H9 (cell line): ENCODE measurements around the gene ASTN2. TPM values are rescaled to one million over a fixed set of nuclear protein-coding genes. Genes with fewer than 3 reads are reported as not detected.

Experiments
- DNase-seq: peaks from one replicate; pipeline ENCODE4 v3.0.0-alpha.2; 2017
- H2AFZ ChIP-seq: one replicate; pipeline ENCODE4 v1.6.1; 2013; ENCODE audit warnings: mild to moderate bottlenecking, low read length, control low read depth, moderate library complexity
- H2AK5ac ChIP-seq: 2 replicates; pipeline ENCODE4 v1.6.1; 2013; ENCODE audit warnings: low read length, control low read depth, mixed read lengths; ENCODE audit not compliant: insufficient read length
- H2BK120ac ChIP-seq: one replicate; pipeline ENCODE4 v1.6.1; 2013; ENCODE audit warnings: low read depth, mild to moderate bottlenecking, low read length, control low read depth, inconsistent platforms; ENCODE audit not compliant: poor library complexity, severe bottlenecking
- H2BK12ac ChIP-seq: 2 replicates; pipeline ENCODE4 v1.6.1; 2013; ENCODE audit warnings: low read length, control low read depth, mixed read lengths, low read depth; ENCODE audit not compliant: insufficient read length
- H2BK15ac ChIP-seq: 2 replicates; pipeline ENCODE4 v1.6.1; 2013; ENCODE audit warnings: low read depth, low read length, control low read depth
- H2BK20ac ChIP-seq: one replicate; pipeline ENCODE4 v1.6.1; 2013; ENCODE audit warnings: low read depth, mild to moderate bottlenecking, low read length, control low read depth, inconsistent platforms; ENCODE audit not compliant: poor library complexity, severe bottlenecking
- H2BK5ac ChIP-seq: 2 replicates; pipeline ENCODE4 v1.6.1; 2013; ENCODE audit warnings: low read length, control low read depth, mixed read lengths; ENCODE audit not compliant: insufficient read length
- H3K14ac ChIP-seq: 2 replicates; pipeline ENCODE4 v1.6.1; 2013; ENCODE audit warnings: low read length, control low read depth; ENCODE audit not compliant: insufficient read depth
- H3K18ac ChIP-seq: 2 replicates; pipeline ENCODE4 v1.6.1; 2013; ENCODE audit warnings: low read depth, mild to moderate bottlenecking, mixed read lengths, low read length, control low read depth; ENCODE audit not compliant: insufficient read length
- H3K23ac ChIP-seq: 2 replicates; pipeline ENCODE4 v1.6.1; 2013; ENCODE audit warnings: low read length, control low read depth, mixed read lengths, low read depth; ENCODE audit not compliant: insufficient read length
- H3K23me2 ChIP-seq: 2 replicates; pipeline ENCODE4 v1.6.1; 2013; ENCODE audit warnings: low read depth, mild to moderate bottlenecking, mixed read lengths, low read length, control low read depth; ENCODE audit not compliant: insufficient read length, poor library complexity, severe bottlenecking
- H3K27ac ChIP-seq: 2 replicates; pipeline ENCODE4 v1.5.1; 2013; ENCODE audit warnings: low read length, control low read depth, mixed read lengths, low read depth; ENCODE audit not compliant: insufficient read length
- H3K27me3 ChIP-seq: 2 replicates; pipeline ENCODE4 v1.6.1; 2013; ENCODE audit warnings: low read length, control low read depth, inconsistent platforms; ENCODE audit not compliant: insufficient read depth
- H3K4ac ChIP-seq: 2 replicates; pipeline ENCODE4 v1.6.1; 2013; ENCODE audit warnings: low read depth, mild to moderate bottlenecking, control low read depth, inconsistent platforms, low read length, moderate library complexity
- H3K4me1 ChIP-seq: 2 replicates; pipeline ENCODE4 v1.6.1; 2013; ENCODE audit warnings: low read length, control low read depth, inconsistent platforms; ENCODE audit not compliant: insufficient read depth
- H3K4me2 ChIP-seq: 2 replicates; pipeline ENCODE4 v1.6.1; 2013; ENCODE audit warnings: low read length, control low read depth, mixed read lengths; ENCODE audit not compliant: insufficient read length, insufficient read depth
- H3K56ac ChIP-seq: 2 replicates; pipeline ENCODE4 v1.6.1; 2013; ENCODE audit warnings: low read depth, mild to moderate bottlenecking, mixed read lengths, low read length, control low read depth; ENCODE audit not compliant: insufficient read length
- H3K79me1 ChIP-seq: 2 replicates; pipeline ENCODE4 v1.6.1; 2013; ENCODE audit warnings: low read depth, mild to moderate bottlenecking, moderate library complexity, low read length, control low read depth, inconsistent platforms; ENCODE audit not compliant: insufficient read depth, poor library complexity, severe bottlenecking
- H3K79me2 ChIP-seq: 2 replicates; pipeline ENCODE4 v1.6.1; 2013; ENCODE audit warnings: low read length, control low read depth, inconsistent platforms; ENCODE audit not compliant: insufficient read depth
- H3K9ac ChIP-seq: 2 replicates; pipeline ENCODE4 v1.6.1; 2013; ENCODE audit warnings: low read length, control low read depth, mixed read lengths; ENCODE audit not compliant: insufficient read length; ENCODE audit errors: extremely low read depth
- H3K9me3 ChIP-seq: one replicate; pipeline ENCODE4 v1.6.1; 2013; ENCODE audit warnings: low read depth, low read length, inconsistent platforms; ENCODE audit not compliant: control insufficient read depth
- H3T11ph ChIP-seq: one replicate; pipeline ENCODE4 v1.6.1; 2013; ENCODE audit warnings: mild to moderate bottlenecking, low read length, control low read depth, inconsistent platforms
- H4K20me1 ChIP-seq: one replicate; pipeline ENCODE4 v1.6.1; 2013; ENCODE audit not compliant: control insufficient read depth, insufficient read length, insufficient read depth
- H4K5ac ChIP-seq: 2 replicates; pipeline ENCODE4 v1.6.1; 2013; ENCODE audit warnings: low read depth, mild to moderate bottlenecking, mixed read lengths, low read length, control low read depth; ENCODE audit not compliant: insufficient read length
- H4K8ac ChIP-seq: replicated peaks from 2 replicates; pipeline ENCODE4 v1.6.1; 2013; ENCODE audit warnings: low read length, control low read depth, mixed read lengths, low read depth; ENCODE audit not compliant: insufficient read length
- H4K91ac ChIP-seq: 2 replicates; pipeline ENCODE4 v1.6.1; 2013; ENCODE audit warnings: low read depth, mild to moderate bottlenecking, moderate library complexity, mixed read lengths, low read length, control low read depth; ENCODE audit not compliant: insufficient read length
- H3K27ac Mint-ChIP-seq, 3 experiments: 2 replicates in 2 of 3; 3 replicates in 1 of 3; pipeline ENCODE4 v1.8.0; 2020 to 2021; ENCODE audit warnings: mixed read lengths in 3 of 3, mild to moderate bottlenecking in 1 of 3, moderate library complexity in 1 of 3
- H3K27me3 Mint-ChIP-seq: 2 replicates; pipeline ENCODE4 v1.8.0; 2021; ENCODE audit warnings: low read depth, mild to moderate bottlenecking, moderate library complexity, mixed read lengths
- H3K36me3 Mint-ChIP-seq, 3 experiments: 2 replicates in 2 of 3; 3 replicates in 1 of 3; pipeline ENCODE4 v1.8.0; 2020 to 2021; ENCODE audit warnings: low read depth in 3 of 3, mixed read lengths in 3 of 3; ENCODE audit not compliant: insufficient read depth in 1 of 3
- H3K4me1 Mint-ChIP-seq, 2 experiments: 2 replicates each; pipeline ENCODE4 v1.8.0; 2020; ENCODE audit warnings: mixed read lengths in 2 of 2
- H3K4me3 Mint-ChIP-seq, 2 experiments: 2 replicates in 1 of 2; 3 replicates in 1 of 2; pipeline ENCODE4 v1.8.0; 2020 to 2021; ENCODE audit warnings: mild to moderate bottlenecking in 2 of 2, mixed read lengths in 2 of 2, moderate library complexity in 1 of 2
- H3K9me3 Mint-ChIP-seq, 2 experiments: 2 replicates in 1 of 2; 3 replicates in 1 of 2; pipeline ENCODE4 v1.8.0; 2020; ENCODE audit warnings: mild to moderate bottlenecking in 2 of 2, mixed read lengths in 2 of 2, moderate library complexity in 1 of 2
- CTCF ChIP-seq: fragments of 200-600 bp; sonication (generic); conservative IDR thresholded peaks from 3 replicates; pipeline ENCODE4 v1.8.0; 2021; ENCODE audit warnings: antibody characterized with exemption, mild to moderate bottlenecking
- WGBS: extraction: QIAGEN DNeasy Blood & Tissue Kit; methylation state at CpG from one replicate; pipeline ENCODE4 v1.1.7; 2013; ENCODE audit warnings: missing lambda C conversion rate, low lambda C conversion rate, mixed read lengths; ENCODE audit not compliant: insufficient read length; ENCODE audit errors: extremely low coverage; 5-methylcytosine and 5-hydroxymethylcytosine counted together
- total RNA-seq: library from RNA; stranded (reverse); gene quantifications from 2 replicates; pipeline ENCODE4 v1.2.1, GENCODE V29; 2021

ASTN2 gene
- total RNA-seq, 1 experiment from 2014 or later = 9.7 TPM

- no peak overlapping the region for H3K4me2 ChIP-seq
Observed at GRCh38 chr9:117156771-117157535, 257.9 kb downstream of the ASTN2 start.

More at GRCh38 chr9:117156771-117157535, 257.9 kb downstream of the ASTN2 start:
- no peak overlapping the region for H3K27ac ChIP-seq
- Mint-ChIP-seq H3K36me3 (no peaks in the 10 kb centered on the region), H3K27me3 (no peaks in the 10 kb centered on the region), H3K4me1 (no peaks in the 10 kb centered on the region), H3K27ac (no peak overlapping the region), H3K4me3 (no peak overlapping the region), H3K9me3 (no peaks in the 10 kb centered on the region)
- H2AK5ac ChIP-seq = no peak overlapping the region
- H2BK12ac ChIP-seq = no peak overlapping the region
- TF ChIP-seq CTCF = no peak
- no peak overlapping the region for H4K5ac ChIP-seq
- H3K56ac ChIP-seq = no peak overlapping the region
- no peak overlapping the region for H2BK20ac ChIP-seq
- no peaks in the 10 kb centered on the region for H3K27me3 ChIP-seq
- H4K8ac ChIP-seq = no peak overlapping the region
- no peak overlapping the region for H4K91ac ChIP-seq
- no peak overlapping the region for H2BK120ac ChIP-seq
- H2BK5ac ChIP-seq = no peak overlapping the region
- no peak overlapping the region for H3K23ac ChIP-seq
- no peak overlapping the region for H2AFZ ChIP-seq
- no peaks in the 10 kb centered on the region for H3K9me3 ChIP-seq
- no peak overlapping the region for H3K9ac ChIP-seq
- H2BK15ac ChIP-seq = no peak overlapping the region
- H3K18ac ChIP-seq = no peak overlapping the region
- WGBS = no CpG with 5 or more reads among the region's 2 CpGs
- H3K23me2 ChIP-seq = no peaks in the 10 kb centered on the region
- H3T11ph ChIP-seq = no peak overlapping the region
- H3K4ac ChIP-seq = no peak overlapping the region
- no peaks in the 10 kb centered on the region for H4K20me1 ChIP-seq
- no peaks in the 10 kb centered on the region for H3K79me1 ChIP-seq
- no peaks in the 10 kb centered on the region for H3K79me2 ChIP-seq
- DNase-seq = no peak
- H3K4me1 ChIP-seq = no peaks in the 10 kb centered on the region
- H3K14ac ChIP-seq = no peak overlapping the region
